Measurements from ENCODE around the gene NOL12. TPM values are rescaled to one million over a fixed set of nuclear protein-coding genes. Genes with fewer than 3 reads are reported as not detected.

The NOL12 gene
- total and polyA plus RNA-seq, 4 experiments from 2014 or later, result 38.8 to 52.0 (median 51.0) TPM

DNA sequence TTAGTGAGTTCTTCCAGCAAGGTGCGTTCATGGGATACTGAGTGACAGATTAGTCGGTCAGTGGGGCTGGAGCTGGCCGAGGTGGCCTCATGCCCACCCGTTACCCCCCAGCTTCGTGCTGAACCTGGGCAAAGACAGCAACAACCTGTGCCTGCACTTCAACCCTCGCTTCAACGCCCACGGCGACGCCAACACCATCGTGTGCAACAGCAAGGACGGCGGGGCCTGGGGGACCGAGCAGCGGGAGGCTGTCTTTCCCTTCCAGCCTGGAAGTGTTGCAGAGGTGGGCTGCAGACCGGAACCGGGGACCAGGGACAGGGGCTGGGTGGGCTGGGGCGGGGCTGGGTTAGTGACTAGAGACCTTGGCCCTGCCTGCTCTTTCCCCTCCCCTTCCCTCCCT lies 7.8 kb upstream of the NOL12 start:
- POLR2A ChIA-PET (ENCODE audit: partially characterized antibody), result interaction anchor here (1.2 to 12.9 kb wide), 7 partner anchors 6 to 73 kb away, joined by 3 to 348 read pairs (median 69); partner anchors contain the start of genes GGA1, NOL12, PDXP and SH3BP1
- CTCF ChIA-PET (ENCODE audit: partially characterized antibody), result interaction anchor here (8.9 to 22.7 kb wide), 4 partner anchors 18 to 70 kb away, joined by 78 to 558 read pairs (median 158); partner anchors contain the start of genes GGA1, PDXP and SH3BP1
- H3K4me3 ChIP-seq (ENCODE audit: low read length in 2 of 2), result no peak overlapping the region
- H3K9me3 Mint-ChIP-seq, result no peaks in the 10 kb centered on the region
- H3K9me3 ChIP-seq (ENCODE audit: control insufficient read depth in 1 of 2, low read length in 2 of 2), result no peaks in the 10 kb centered on the region
- H3K4me1 Mint-ChIP-seq, result peaks cover 22 to 65% (median 36%) of the 10 kb centered on the region in 4 donors
- DNase-seq, result no peak
- peaks cover 34% of the 10 kb centered on the region for H3K4me1 ChIP-seq (ENCODE audit: insufficient read depth, low read length)
- peaks cover 0 to 10% of the 10 kb centered on the region in 2 donors for H3K36me3 Mint-ChIP-seq
- H3K36me3 ChIP-seq (ENCODE audit: insufficient read depth, low read length), result no peaks in the 10 kb centered on the region
- H3K27me3 ChIP-seq (ENCODE audit: insufficient read depth, low read length), result no peaks in the 10 kb centered on the region
- peak overlapping the region in 2 of 8 donors; percentile 26 for H3K4me3 Mint-ChIP-seq
- H3K27me3 Mint-ChIP-seq, result no peaks in the 10 kb centered on the region
- intact Hi-C loops (cut with micrococcal nuclease), result no loop called here
- H3K27ac ChIP-seq (ENCODE audit: low read depth, low read length), result peak overlapping the region; percentile 87
- peak overlapping the region in 5 of 7 donors; percentile 77 to 100 (median 86) for H3K27ac Mint-ChIP-seq

DNA sequence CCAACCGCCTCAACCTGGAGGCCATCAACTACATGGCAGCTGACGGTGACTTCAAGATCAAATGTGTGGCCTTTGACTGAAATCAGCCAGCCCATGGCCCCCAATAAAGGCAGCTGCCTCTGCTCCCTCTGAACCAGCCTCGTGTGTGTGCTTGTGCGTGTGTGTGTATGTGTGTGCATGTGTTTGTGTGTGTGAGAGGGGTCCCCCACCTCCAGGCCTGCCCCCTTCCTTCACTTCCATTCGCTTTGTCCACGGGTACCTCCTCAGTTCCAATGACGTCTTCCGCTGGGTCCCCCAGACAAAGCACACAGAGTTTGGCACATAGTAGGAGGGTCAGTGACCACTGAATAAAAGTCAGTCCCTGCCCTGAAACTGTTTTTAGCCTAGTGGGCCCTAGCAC lies 6.5 kb upstream of the NOL12 start:
- Mint-ChIP-seq H3K4me1 (peaks cover 17 to 52% (median 28%) of the 10 kb centered on the region in 4 donors), H3K36me3 (peaks cover 0 to 9% of the 10 kb centered on the region in 2 donors), H3K9me3 (no peaks in the 10 kb centered on the region), H3K27ac (peak overlapping the region; percentile 35 to 81 (median 66)), H3K4me3 (peak overlapping the region in 3 of 8 donors; percentile 17 to 26 (median 21)), H3K27me3 (no peaks in the 10 kb centered on the region)
- ChIA-PET POLR2A (ENCODE audit: partially characterized antibody) (interaction anchor here (0.8 to 6.1 kb wide), 7 partner anchors 20 to 72 kb away, joined by 4 to 70 read pairs (median 12); partner anchors contain the start of genes GGA1, PDXP and SH3BP1), CTCF (ENCODE audit: partially characterized antibody) (interaction anchor here (5.1 to 22.7 kb wide), 5 partner anchors 20 to 71 kb away, joined by 51 to 558 read pairs (median 136); partner anchors contain the start of genes GGA1, PDXP and SH3BP1)
- Histone ChIP-seq H3K4me3 (ENCODE audit: low read length in 2 of 2) (no peak overlapping the region), H3K9me3 (ENCODE audit: control insufficient read depth in 1 of 2, low read length in 2 of 2) (no peaks in the 10 kb centered on the region), H3K27ac (ENCODE audit: low read depth, low read length) (no peak overlapping the region), H3K27me3 (ENCODE audit: insufficient read depth, low read length) (no peaks in the 10 kb centered on the region), H3K4me1 (ENCODE audit: insufficient read depth, low read length) (peaks cover 29% of the 10 kb centered on the region), H3K36me3 (ENCODE audit: insufficient read depth, low read length) (no peaks in the 10 kb centered on the region)
- intact Hi-C loops (cut with micrococcal nuclease), result loop anchor here (10.0 kb wide), 1 partner anchor 65 kb away; no protein-coding TSS in a partner anchor
- no peak for DNase-seq

DNA sequence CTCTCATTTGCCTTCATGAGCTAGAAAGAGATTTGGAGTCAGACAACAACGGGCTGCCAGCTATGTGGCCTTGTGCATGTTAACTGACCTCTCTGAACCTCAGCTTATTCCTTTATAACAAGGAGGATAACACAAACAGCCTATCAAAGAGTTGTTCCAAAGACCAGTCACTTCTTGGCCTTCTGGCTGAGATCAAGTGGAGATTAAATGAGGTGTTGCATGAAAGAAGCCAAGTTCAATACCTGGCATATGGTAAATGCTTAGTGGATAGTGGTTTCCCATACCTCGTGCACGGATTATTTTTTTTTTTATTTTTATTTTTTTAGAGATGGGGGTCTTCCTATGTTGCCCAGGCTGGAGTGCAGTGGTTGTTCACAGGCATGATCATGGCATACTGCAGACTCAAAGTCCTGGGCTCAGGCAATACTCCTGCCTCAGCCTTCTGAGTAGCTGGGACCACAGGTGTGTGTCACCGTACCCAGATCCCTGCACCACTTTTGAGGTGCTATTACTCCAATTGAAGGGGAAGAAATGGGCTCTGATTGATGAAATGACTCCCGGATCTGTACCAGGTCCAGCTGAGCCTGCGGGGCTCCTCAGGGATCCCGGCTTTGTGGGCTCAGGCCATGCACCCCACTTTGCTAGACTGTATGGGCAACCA lies 5.8 kb upstream of the NOL12 start:
- no peak for DNase-seq
- H3K4me1 Mint-ChIP-seq, result peaks cover 16 to 46% (median 24%) of the 10 kb centered on the region in 4 donors
- H3K36me3 Mint-ChIP-seq, result peaks cover 0 to 9% of the 10 kb centered on the region in 2 donors
- no peaks in the 10 kb centered on the region for H3K27me3 Mint-ChIP-seq
- intact Hi-C loops (cut with micrococcal nuclease), result loop anchor here (10.0 kb wide), 1 partner anchor 64 kb away; no protein-coding TSS in a partner anchor
- Histone ChIP-seq H3K4me3 (ENCODE audit: low read length in 2 of 2) (no peak overlapping the region), H3K4me1 (ENCODE audit: insufficient read depth, low read length) (peaks cover 23% of the 10 kb centered on the region), H3K36me3 (ENCODE audit: insufficient read depth, low read length) (no peaks in the 10 kb centered on the region), H3K9me3 (ENCODE audit: control insufficient read depth in 1 of 2, low read length in 2 of 2) (no peaks in the 10 kb centered on the region), H3K27me3 (ENCODE audit: insufficient read depth, low read length) (no peaks in the 10 kb centered on the region), H3K27ac (ENCODE audit: low read depth, low read length) (no peak overlapping the region)
- no peak overlapping the region for H3K4me3 Mint-ChIP-seq
- H3K9me3 Mint-ChIP-seq, result no peaks in the 10 kb centered on the region
- H3K27ac Mint-ChIP-seq, result peak overlapping the region in 3 of 7 donors; percentile 43 to 83 (median 81)
- ChIA-PET POLR2A (ENCODE audit: partially characterized antibody) (interaction anchor here (0.8 to 8.4 kb wide), 9 partner anchors 6 to 72 kb away, joined by 4 to 90 read pairs (median 12); partner anchors contain the start of genes GGA1, LGALS1, PDXP and SH3BP1), CTCF (ENCODE audit: partially characterized antibody) (interaction anchor here (1.1 to 22.7 kb wide), 7 partner anchors 9 to 72 kb away, joined by 3 to 558 read pairs (median 78); partner anchors contain the start of genes GGA1, PDXP and SH3BP1)

GRCh38 chr22:37681001-37681424 lies 5.1 kb upstream of the NOL12 start:
- Histone ChIP-seq H3K4me3 (ENCODE audit: low read length in 2 of 2) (no peak overlapping the region), H3K4me1 (ENCODE audit: insufficient read depth, low read length) (peaks cover 20% of the 10 kb centered on the region), H3K36me3 (ENCODE audit: insufficient read depth, low read length) (no peaks in the 10 kb centered on the region), H3K27ac (ENCODE audit: low read depth, low read length) (no peak overlapping the region), H3K9me3 (ENCODE audit: control insufficient read depth in 1 of 2, low read length in 2 of 2) (no peaks in the 10 kb centered on the region), H3K27me3 (ENCODE audit: insufficient read depth, low read length) (no peaks in the 10 kb centered on the region)
- CTCF ChIA-PET (ENCODE audit: partially characterized antibody), result interaction anchor here (0.8 to 22.7 kb wide), 9 partner anchors 9 to 143 kb away, joined by 3 to 558 read pairs (median 51); partner anchors contain the start of genes GGA1, PDXP and SH3BP1
- no peaks in the 10 kb centered on the region for H3K27me3 Mint-ChIP-seq
- H3K4me1 Mint-ChIP-seq, result peaks cover 17 to 43% (median 23%) of the 10 kb centered on the region in 4 donors
- H3K9me3 Mint-ChIP-seq, result no peaks in the 10 kb centered on the region
- H3K4me3 Mint-ChIP-seq, result peak overlapping the region in 1 of 8 donors; percentile 67
- DNase-seq, result peak in 1 of 5 donors; percentile 27
- H3K36me3 Mint-ChIP-seq, result peaks cover 0 to 10% of the 10 kb centered on the region in 2 donors
- H3K27ac Mint-ChIP-seq, result peak overlapping the region in 5 of 7 donors; percentile 78 to 83 (median 80)
- intact Hi-C loops (cut with micrococcal nuclease), result loop anchor here (1.0 to 10.0 kb wide), 6 partner anchors 23 to 74 kb away; partner anchors contain the start of genes PDXP and SH3BP1
- POLR2A ChIA-PET (ENCODE audit: partially characterized antibody), result interaction anchor here (0.9 to 8.4 kb wide), 13 partner anchors 7 to 89 kb away, joined by 3 to 90 read pairs (median 4); partner anchors contain the start of genes GGA1, LGALS1, PDXP and SH3BP1

DNA sequence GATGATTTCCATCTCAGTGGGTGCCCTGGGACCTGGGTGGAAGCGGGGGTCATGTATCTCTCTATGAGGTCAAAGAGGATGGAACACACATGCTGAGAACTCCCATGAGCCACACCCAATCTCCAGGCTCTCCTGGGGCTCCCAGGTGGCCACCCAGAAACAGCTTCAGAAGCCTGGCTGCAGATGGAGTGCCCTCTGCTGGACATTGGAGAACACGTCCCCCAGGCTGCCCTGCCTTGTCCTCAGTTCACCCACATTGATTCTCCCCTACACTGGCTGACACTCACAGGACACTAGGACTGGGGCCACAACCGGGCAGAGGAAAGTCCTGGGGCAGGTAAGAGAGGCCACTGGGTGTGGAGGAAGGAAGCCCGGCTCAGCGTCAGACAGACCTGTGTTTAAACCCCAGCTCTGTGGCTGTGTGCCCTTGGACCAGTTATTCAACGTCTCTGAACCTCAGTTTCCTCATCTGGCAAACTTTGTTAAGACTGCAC lies 4.5 kb upstream of the NOL12 start:
- peaks cover 0 to 13% of the 10 kb centered on the region in 2 donors for H3K36me3 Mint-ChIP-seq
- H3K4me1 Mint-ChIP-seq, result peaks cover 17 to 43% (median 25%) of the 10 kb centered on the region in 4 donors
- Histone ChIP-seq H3K4me3 (ENCODE audit: low read length in 2 of 2) (no peak overlapping the region), H3K36me3 (ENCODE audit: insufficient read depth, low read length) (no peaks in the 10 kb centered on the region), H3K9me3 (ENCODE audit: control insufficient read depth in 1 of 2, low read length in 2 of 2) (no peaks in the 10 kb centered on the region), H3K27me3 (ENCODE audit: insufficient read depth, low read length) (no peaks in the 10 kb centered on the region), H3K27ac (ENCODE audit: low read depth, low read length) (no peak overlapping the region), H3K4me1 (ENCODE audit: insufficient read depth, low read length) (peaks cover 22% of the 10 kb centered on the region)
- no peaks in the 10 kb centered on the region for H3K27me3 Mint-ChIP-seq
- H3K4me3 Mint-ChIP-seq, result peak overlapping the region in 2 of 8 donors; percentile 18 to 67
- intact Hi-C loops (cut with micrococcal nuclease), result loop anchor here (1.0 to 10.0 kb wide), 6 partner anchors 23 to 74 kb away; partner anchors contain the start of genes PDXP and SH3BP1
- ChIA-PET CTCF (ENCODE audit: partially characterized antibody) (interaction anchor here (0.6 to 22.7 kb wide), 12 partner anchors 10 to 143 kb away, joined by 3 to 558 read pairs (median 18); partner anchors contain the start of genes GGA1, PDXP and SH3BP1), POLR2A (ENCODE audit: partially characterized antibody) (interaction anchor here (0.5 to 8.4 kb wide), 15 partner anchors 7 to 89 kb away, joined by 3 to 90 read pairs (median 4); partner anchors contain the start of genes GGA1, LGALS1, PDXP and SH3BP1)
- H3K9me3 Mint-ChIP-seq, result no peaks in the 10 kb centered on the region
- peak; percentile 68 to 72 (median 70) for DNase-seq
- peak overlapping the region; percentile 30 to 83 (median 78) for H3K27ac Mint-ChIP-seq

- no peak overlapping the region for H3K4me3 ChIP-seq (ENCODE audit: low read length in 2 of 2)
- ChIA-PET CTCF (ENCODE audit: partially characterized antibody) (interaction anchor here (0.7 to 22.7 kb wide), 9 partner anchors 10 to 122 kb away, joined by 3 to 558 read pairs (median 6); partner anchors contain the start of genes GGA1, LGALS1, PDXP and SH3BP1), POLR2A (ENCODE audit: partially characterized antibody) (interaction anchor here (0.6 to 8.4 kb wide), 14 partner anchors 10 to 118 kb away, joined by 3 to 90 read pairs (median 10); partner anchors contain the start of genes GGA1, LGALS1, PDXP and SH3BP1)
- no peak overlapping the region for H3K27ac ChIP-seq (ENCODE audit: low read depth, low read length)
- H3K9me3 Mint-ChIP-seq, result no peaks in the 10 kb centered on the region
- peak overlapping the region in 5 of 8 donors; percentile 91 to 98 (median 96) for H3K4me3 Mint-ChIP-seq
- peak overlapping the region in 2 of 7 donors; percentile 12 to 91 for H3K27ac Mint-ChIP-seq
- no peaks in the 10 kb centered on the region for H3K9me3 ChIP-seq (ENCODE audit: control insufficient read depth in 1 of 2, low read length in 2 of 2)
- intact Hi-C loops (cut with micrococcal nuclease), result loop anchor here (10.0 kb wide), 1 partner anchor 60 kb away; no protein-coding TSS in a partner anchor
- no peaks in the 10 kb centered on the region for H3K27me3 ChIP-seq (ENCODE audit: insufficient read depth, low read length)
- H3K4me1 Mint-ChIP-seq, result peaks cover 18 to 42% (median 29%) of the 10 kb centered on the region in 4 donors
- no peaks in the 10 kb centered on the region for H3K27me3 Mint-ChIP-seq
- H3K36me3 Mint-ChIP-seq, result peaks cover 8 to 22% of the 10 kb centered on the region in 2 donors
- peak in 1 of 5 donors; percentile 28 for DNase-seq
- peaks cover 28% of the 10 kb centered on the region for H3K4me1 ChIP-seq (ENCODE audit: insufficient read depth, low read length)
- H3K36me3 ChIP-seq (ENCODE audit: insufficient read depth, low read length), result peaks cover 15% of the 10 kb centered on the region
Measured at GRCh38 chr22:37684803-37685615, 1.1 kb upstream of the NOL12 start.
